Neural crest cell (in vitro differentiated cells): ENCODE data around the gene DOC2B. TPM values are rescaled to one million over a fixed set of nuclear protein-coding genes. Genes with fewer than 3 reads are reported as not detected.
"Not testable (repeated sequence)": the region's sequence is repeated elsewhere in the genome, so short reads cannot be mapped to it uniquely, and the experiment has no call there.

ENCODE experiments used
- DNase-seq: peaks from one replicate; pipeline ENCODE4 v3.0.0; 2021; ENCODE audit warnings: low read depth, mixed read lengths, low spot score
- H3K27ac Mint-ChIP-seq: one replicate; pipeline ENCODE4 v1.8.0; 2021; ENCODE audit warnings: mild to moderate bottlenecking, mixed read lengths; ENCODE audit not compliant: unreplicated experiment
- H3K27me3 Mint-ChIP-seq: 2 replicates; pipeline ENCODE4 v1.8.0; 2021; ENCODE audit warnings: low read depth, mild to moderate bottlenecking, mixed read lengths
- H3K36me3 Mint-ChIP-seq: 2 replicates; pipeline ENCODE4 v1.8.0; 2021; ENCODE audit warnings: low read depth, mild to moderate bottlenecking, mixed read lengths
- H3K4me1 Mint-ChIP-seq: 2 replicates; pipeline ENCODE4 v1.8.0; 2021; ENCODE audit warnings: mixed read lengths
- H3K4me3 Mint-ChIP-seq: one replicate; pipeline ENCODE4 v1.8.0; 2021; ENCODE audit warnings: mild to moderate bottlenecking, mixed read lengths
- H3K9me3 Mint-ChIP-seq: 2 replicates; pipeline ENCODE4 v1.8.0; 2021; ENCODE audit warnings: mixed read lengths
- total RNA-seq: library from RNA; stranded (reverse); gene quantifications from 2 replicates; pipeline ENCODE4 v1.2.1, GENCODE V29; 2021
- TF ChIP-seq, protein P1 (sequence below): fragments of 200-600 bp; sonication (generic); conservative IDR thresholded peaks from 2 replicates; pipeline ENCODE4 v1.5.0; 2021; ENCODE audit warnings: antibody characterized with exemption, mild to moderate bottlenecking

Gene DOC2B
- total RNA-seq, 1 donor from 2014 or later, result 0.91 TPM

DNA sequence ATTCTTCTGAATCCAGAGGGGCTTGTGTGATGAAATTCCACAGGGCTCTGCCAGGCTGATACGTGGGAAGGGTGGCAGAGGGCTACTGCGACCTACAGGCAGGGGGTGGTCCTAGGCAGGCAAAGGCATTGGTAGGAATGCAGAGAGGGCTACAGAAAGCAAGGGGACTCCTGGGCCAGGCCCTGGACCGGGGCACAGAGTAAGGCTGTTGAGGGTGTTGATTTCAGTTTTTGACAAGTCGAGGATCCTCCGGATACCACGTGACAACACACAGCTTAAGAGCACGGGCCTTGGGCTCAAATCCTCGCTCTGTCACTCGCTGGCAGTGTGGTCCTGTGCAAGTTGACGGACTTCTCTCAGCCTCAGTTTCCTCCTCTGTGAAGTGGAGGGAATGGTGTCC lies 19.1 kb upstream of the DOC2B start:
- Mint-ChIP-seq H3K27ac (no peak overlapping the region), H3K4me1 (no peaks in the 10 kb centered on the region), H3K9me3 (no peaks in the 10 kb centered on the region), H3K27me3 (peaks cover 19% of the 10 kb centered on the region), H3K4me3 (no peak overlapping the region), H3K36me3 (peaks cover 3% of the 10 kb centered on the region)
- no peak for DNase-seq
- TF ChIP-seq, protein P1, sequence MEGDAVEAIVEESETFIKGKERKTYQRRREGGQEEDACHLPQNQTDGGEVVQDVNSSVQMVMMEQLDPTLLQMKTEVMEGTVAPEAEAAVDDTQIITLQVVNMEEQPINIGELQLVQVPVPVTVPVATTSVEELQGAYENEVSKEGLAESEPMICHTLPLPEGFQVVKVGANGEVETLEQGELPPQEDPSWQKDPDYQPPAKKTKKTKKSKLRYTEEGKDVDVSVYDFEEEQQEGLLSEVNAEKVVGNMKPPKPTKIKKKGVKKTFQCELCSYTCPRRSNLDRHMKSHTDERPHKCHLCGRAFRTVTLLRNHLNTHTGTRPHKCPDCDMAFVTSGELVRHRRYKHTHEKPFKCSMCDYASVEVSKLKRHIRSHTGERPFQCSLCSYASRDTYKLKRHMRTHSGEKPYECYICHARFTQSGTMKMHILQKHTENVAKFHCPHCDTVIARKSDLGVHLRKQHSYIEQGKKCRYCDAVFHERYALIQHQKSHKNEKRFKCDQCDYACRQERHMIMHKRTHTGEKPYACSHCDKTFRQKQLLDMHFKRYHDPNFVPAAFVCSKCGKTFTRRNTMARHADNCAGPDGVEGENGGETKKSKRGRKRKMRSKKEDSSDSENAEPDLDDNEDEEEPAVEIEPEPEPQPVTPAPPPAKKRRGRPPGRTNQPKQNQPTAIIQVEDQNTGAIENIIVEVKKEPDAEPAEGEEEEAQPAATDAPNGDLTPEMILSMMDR, result no peak

DNA sequence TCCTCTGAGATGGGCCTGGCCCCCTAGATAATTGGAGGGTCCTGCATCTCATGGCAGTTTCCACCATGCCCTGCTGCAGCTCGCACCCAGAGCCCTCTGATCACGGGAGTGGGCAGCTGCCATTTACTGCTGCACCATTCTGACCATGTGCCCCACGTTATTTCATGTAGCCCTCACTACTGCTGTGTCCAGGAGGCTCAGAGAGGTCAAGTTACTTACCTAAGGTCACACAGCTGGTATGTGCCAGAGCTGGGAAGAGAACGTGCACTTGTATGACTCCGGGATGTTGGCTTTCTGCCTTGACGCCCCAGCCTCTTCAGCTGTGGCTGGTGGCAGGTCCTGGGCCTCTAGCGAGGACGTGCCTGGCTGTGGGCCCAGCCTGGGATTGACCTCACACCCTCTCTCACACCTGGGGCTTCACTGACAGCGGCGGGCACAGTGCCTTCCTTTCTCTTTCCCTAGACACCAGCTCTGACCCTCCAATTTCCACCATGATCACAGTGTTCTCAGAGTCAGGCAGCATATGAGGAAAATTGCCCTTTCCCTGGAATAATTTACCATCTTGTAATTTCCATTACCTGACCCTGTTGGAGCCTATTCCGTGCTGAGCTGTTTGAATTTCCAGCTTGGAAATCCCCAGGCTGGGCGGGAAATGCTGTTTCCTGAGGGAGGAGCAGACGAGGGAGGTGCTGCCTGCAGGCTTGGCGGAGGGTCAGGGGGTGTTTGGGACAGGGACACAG lies 18.5 kb upstream of the DOC2B start:
- Mint-ChIP-seq H3K27ac (peak overlapping the region; percentile 43), H3K27me3 (peaks cover 19% of the 10 kb centered on the region)
- no peak for DNase-seq

DNA sequence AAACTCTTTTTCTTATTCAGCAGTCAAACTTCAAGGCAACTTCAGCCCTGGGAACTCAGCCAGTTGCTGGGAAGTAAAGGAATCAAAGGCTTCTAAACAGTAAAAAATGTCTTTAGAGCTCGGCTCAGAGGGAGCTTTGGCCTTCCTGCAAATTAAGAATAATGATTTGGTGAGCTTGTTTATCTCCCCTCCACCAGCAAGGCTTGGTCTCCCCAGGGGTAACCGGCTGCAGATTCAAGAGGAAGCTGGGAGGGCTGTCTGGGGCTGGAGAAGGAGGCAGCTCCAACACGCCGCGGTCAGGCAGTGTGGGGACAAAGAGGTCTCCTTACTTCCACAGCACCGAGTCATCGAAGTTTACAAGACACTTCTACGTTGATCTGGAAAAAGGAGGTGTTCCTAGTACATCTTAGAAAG lies 17.7 kb upstream of the DOC2B start:
- DNase-seq, result no peak
- no peak overlapping the region for H3K4me3 Mint-ChIP-seq
- H3K27me3 Mint-ChIP-seq, result peaks cover 19% of the 10 kb centered on the region
- peaks cover 3% of the 10 kb centered on the region for H3K36me3 Mint-ChIP-seq
- no peaks in the 10 kb centered on the region for H3K4me1 Mint-ChIP-seq
- no peak overlapping the region for H3K27ac Mint-ChIP-seq
- TF ChIP-seq, protein P1, result no peak
- no peaks in the 10 kb centered on the region for H3K9me3 Mint-ChIP-seq

More for the DNA sequence above, 18.5 kb upstream of the DOC2B start:
- Mint-ChIP-seq H3K4me3 (no peak overlapping the region), H3K36me3 (peaks cover 3% of the 10 kb centered on the region), H3K4me1 (no peaks in the 10 kb centered on the region), H3K9me3 (no peaks in the 10 kb centered on the region)
- TF ChIP-seq, protein P1, result no peak

DNA sequence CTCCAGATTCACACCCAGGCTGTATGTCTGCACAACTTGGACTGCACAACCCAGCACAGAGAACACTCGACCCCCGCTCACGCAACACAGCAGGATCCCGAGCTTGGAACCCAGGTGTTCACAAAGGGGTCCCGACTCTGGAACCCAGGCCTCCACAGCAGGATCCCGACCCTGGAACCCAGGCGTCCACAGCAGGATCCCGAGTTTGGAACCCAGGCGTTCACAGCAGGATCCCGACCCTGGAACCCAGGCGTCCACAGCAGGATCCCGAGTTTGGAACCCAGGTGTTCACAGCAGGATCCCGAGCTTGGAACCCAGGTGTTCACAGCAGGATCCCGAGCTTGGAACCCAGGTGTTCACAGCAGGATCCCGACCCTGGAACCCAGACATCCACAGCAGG lies 16.8 kb upstream of the DOC2B start:
- H3K4me3 Mint-ChIP-seq, H3K27ac Mint-ChIP-seq, H3K9me3 Mint-ChIP-seq, DNase-seq, H3K4me1 Mint-ChIP-seq, H3K36me3 Mint-ChIP-seq: not testable (repeated sequence)
- H3K27me3 Mint-ChIP-seq, result peaks cover 19% of the 10 kb centered on the region

DNA sequence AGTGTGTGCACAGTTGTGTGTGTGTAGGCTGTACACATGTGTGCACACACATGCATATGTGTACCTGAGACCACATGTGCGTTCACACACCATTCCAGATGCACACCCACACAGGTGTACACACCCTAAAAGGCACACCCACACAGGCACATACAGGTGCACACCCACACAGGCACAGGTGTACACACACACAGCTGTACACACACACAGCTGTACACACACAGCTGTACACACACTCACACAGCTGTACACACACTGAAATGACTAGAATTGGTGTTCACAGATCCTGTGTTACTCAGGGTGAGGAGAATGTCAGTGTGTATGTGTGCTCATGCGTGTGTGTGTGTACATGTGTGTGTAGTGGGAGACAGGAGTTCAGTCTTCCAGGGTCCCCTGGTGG lies 15.9 kb upstream of the DOC2B start:
- H3K27ac Mint-ChIP-seq, result no peak overlapping the region
- H3K4me1 Mint-ChIP-seq, result no peaks in the 10 kb centered on the region
- peaks cover 3% of the 10 kb centered on the region for H3K36me3 Mint-ChIP-seq
- peaks cover 19% of the 10 kb centered on the region for H3K27me3 Mint-ChIP-seq
- H3K9me3 Mint-ChIP-seq, result no peaks in the 10 kb centered on the region
- DNase-seq, result no peak
- TF ChIP-seq, protein P1, result no peak
- H3K4me3 Mint-ChIP-seq, result no peak overlapping the region

DNA sequence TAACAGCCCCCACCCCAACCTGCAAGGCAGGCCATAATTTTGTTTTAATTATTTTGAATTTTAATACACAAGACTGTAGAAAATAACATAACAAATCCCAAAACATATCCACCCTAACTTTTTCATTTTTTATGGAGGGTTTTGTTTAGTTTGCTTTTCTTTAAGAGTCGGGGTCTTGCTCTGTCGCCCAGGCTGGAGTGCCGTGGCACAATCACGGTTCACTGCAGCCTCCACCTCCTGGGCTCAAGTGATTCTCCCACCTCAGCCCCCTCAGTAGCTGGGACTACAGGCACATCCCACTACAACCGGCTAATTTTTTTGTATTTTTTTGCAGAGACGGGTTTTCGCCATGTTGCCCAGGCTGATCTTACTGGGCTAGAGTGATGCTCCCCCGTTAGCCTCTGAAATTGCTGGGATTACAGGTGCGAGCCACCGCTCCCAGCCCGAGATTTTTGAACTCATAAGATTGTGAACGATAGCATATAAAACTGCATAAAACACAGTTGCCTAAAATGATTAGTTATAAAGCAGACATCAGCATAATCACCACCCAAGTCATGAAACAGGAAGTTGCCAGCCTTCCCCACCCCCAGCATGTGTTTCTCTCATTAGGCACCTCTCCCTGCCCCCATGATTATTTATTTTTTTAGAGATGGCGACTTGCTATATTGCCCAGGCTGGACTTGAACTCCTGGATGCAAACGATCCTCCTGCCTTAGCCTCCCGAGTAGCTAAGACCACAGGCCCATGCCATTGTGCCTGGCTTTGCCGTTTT lies 13.6 kb upstream of the DOC2B start:
- Mint-ChIP-seq H3K9me3 (no peaks in the 10 kb centered on the region), H3K27me3 (peaks cover 22% of the 10 kb centered on the region), H3K4me1 (no peaks in the 10 kb centered on the region), H3K27ac (no peak overlapping the region), H3K4me3 (no peak overlapping the region), H3K36me3 (peaks cover 3% of the 10 kb centered on the region)
- TF ChIP-seq, protein P1, result no peak
- no peak for DNase-seq
